ENCODE results near the gene SMC1A.

SMC1A gene

DNA sequence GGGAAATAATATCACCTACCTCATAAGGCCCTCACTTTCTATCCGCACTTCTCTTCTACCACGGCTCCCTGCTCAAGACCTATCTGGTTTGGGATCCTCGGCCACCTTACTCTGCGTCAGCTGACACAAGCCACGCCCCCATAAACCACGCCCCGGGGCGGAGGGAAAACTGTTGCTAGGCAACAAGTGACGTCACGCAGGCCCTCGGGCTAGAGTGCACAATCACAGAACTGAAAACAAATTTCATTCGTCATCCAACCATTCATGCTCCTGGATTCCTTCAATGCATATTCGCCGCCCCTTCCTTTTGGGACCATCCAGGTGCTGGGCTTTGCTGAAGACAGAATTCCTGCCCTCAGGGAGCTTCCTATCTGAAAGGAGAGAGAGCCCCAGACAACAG, 66.3 kb downstream of the SMC1A start:
- H3K36me3 ChIP-seq (ENCODE audit: control insufficient read depth in 2 of 2, insufficient read depth in 2 of 2, low read length in 2 of 2), result no peaks in the 10 kb centered on the region
- H3K27me3 ChIP-seq (ENCODE audit: control insufficient read depth in 2 of 2, insufficient read depth in 2 of 2, low read length in 2 of 2), result no peaks in the 10 kb centered on the region
- H3K4me1 ChIP-seq (ENCODE audit: control insufficient read depth in 2 of 2, insufficient read depth in 2 of 2, low read length in 2 of 2), result no peaks in the 10 kb centered on the region
- no peaks in the 10 kb centered on the region for H3K9me3 ChIP-seq (ENCODE audit: control insufficient read depth in 2 of 2, low read length in 2 of 2)
- no peak overlapping the region for H3K4me3 ChIP-seq (ENCODE audit: low read length in 2 of 2)
- no peak overlapping the region for H3K27ac ChIP-seq (ENCODE audit: low read depth in 2 of 2, low read length in 2 of 2)
- no peak overlapping the region for H3K9ac ChIP-seq (ENCODE audit: low read depth in 1 of 2, low read length in 2 of 2)

DNA sequence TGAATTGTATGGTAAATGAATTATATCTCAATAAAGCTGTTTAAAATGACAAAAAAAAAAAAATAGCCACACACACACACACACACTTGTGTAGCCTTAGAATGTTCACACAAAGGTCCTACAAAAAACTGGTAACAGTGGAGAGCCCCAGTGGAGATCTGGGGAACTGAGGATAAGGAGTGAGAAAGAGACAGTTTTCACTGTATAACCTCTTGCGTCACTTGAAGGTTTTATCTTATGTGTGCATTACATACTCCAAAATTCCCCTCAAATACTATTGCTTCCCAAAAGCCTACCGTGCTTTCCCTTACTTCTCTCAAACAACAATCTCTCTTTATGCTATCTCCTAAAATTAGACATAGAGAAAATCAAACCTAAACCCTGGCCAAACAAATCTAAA, 67.8 kb downstream of the SMC1A start:
- no peak overlapping the region for H3K4me3 ChIP-seq (ENCODE audit: low read length in 2 of 2)
- H3K36me3 ChIP-seq (ENCODE audit: control insufficient read depth in 2 of 2, insufficient read depth in 2 of 2, low read length in 2 of 2), result no peaks in the 10 kb centered on the region
- H3K9me3 ChIP-seq (ENCODE audit: control insufficient read depth in 2 of 2, low read length in 2 of 2), result no peaks in the 10 kb centered on the region
- H3K9ac ChIP-seq (ENCODE audit: low read depth in 1 of 2, low read length in 2 of 2), result no peak overlapping the region
- H3K27ac ChIP-seq (ENCODE audit: low read depth in 2 of 2, low read length in 2 of 2), result no peak overlapping the region
- no peaks in the 10 kb centered on the region for H3K4me1 ChIP-seq (ENCODE audit: control insufficient read depth in 2 of 2, insufficient read depth in 2 of 2, low read length in 2 of 2)
- no peaks in the 10 kb centered on the region for H3K27me3 ChIP-seq (ENCODE audit: control insufficient read depth in 2 of 2, insufficient read depth in 2 of 2, low read length in 2 of 2)

DNA sequence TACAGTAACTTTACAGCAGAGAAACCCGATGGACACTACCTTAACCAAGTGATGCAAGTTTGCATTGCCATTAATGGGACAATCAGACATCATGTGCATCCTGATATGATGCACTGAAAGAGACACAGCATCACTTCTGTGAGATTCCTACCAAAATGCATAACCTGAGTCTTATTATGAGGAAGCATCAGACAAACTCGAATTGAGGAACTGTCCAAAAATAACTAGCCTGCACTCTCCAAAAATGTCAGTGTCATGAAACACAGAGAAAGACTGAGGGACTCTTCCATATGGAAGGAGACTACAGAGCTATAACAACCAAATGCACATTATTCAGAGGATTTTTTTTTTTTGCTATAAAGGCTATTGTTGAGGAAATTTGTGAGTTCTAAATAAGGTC, 74.5 kb downstream of the SMC1A start:
- Histone ChIP-seq H3K9ac (ENCODE audit: low read depth in 1 of 2, low read length in 2 of 2) (no peak overlapping the region), H3K27me3 (ENCODE audit: control insufficient read depth in 2 of 2, insufficient read depth in 2 of 2, low read length in 2 of 2) (no peaks in the 10 kb centered on the region), H3K4me3 (ENCODE audit: low read length in 2 of 2) (no peak overlapping the region), H3K27ac (ENCODE audit: low read depth in 2 of 2, low read length in 2 of 2) (no peak overlapping the region), H3K36me3 (ENCODE audit: control insufficient read depth in 2 of 2, insufficient read depth in 2 of 2, low read length in 2 of 2) (no peaks in the 10 kb centered on the region), H3K9me3 (ENCODE audit: control insufficient read depth in 2 of 2, low read length in 2 of 2) (peaks cover 0 to 4% of the 10 kb centered on the region in 2 donors), H3K4me1 (ENCODE audit: control insufficient read depth in 2 of 2, insufficient read depth in 2 of 2, low read length in 2 of 2) (no peaks in the 10 kb centered on the region)

DNA sequence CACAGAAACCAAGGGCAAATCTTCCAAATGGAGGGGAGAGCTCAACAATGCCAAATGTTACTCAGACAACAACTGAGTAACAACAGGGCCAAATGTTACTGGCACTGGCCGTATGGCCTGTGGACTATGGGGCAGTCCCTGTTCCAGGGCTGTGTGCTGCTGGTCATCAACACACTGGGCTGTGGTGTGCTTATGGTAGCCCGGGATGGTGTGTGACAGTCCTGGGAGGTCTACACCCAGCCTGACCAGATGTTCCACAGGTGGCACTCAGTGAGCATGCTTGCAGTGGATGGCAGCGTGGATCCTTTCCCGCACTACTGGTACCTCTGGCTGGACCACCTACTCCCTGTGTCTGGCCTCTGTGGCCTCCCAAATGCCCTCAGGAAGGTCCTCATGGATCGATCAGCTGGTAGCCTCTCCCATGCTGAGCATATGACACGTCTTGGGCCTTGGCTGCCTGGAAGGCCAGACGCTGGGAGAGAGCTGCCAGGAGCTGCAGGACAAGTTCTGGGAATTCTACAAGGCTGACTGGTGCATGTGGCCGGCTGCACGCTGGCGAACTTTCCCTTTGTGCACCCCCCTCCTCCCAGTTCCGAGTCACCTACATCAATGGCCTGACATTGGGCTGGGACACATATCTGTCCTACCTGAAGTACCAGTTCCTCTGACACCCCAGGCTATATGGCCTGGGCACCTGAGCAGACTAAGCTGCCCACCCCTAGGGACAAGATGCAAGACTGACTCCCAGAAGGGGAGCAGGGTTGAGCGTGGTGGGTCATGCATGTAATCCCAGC, 81.4 kb downstream of the SMC1A start:
- Histone ChIP-seq H3K36me3 (ENCODE audit: control insufficient read depth in 2 of 2, insufficient read depth in 2 of 2, low read length in 2 of 2) (no peaks in the 10 kb centered on the region), H3K27ac (ENCODE audit: low read depth in 2 of 2, low read length in 2 of 2) (no peak overlapping the region), H3K4me3 (ENCODE audit: low read length in 2 of 2) (no peak overlapping the region), H3K9me3 (ENCODE audit: control insufficient read depth in 2 of 2, low read length in 2 of 2) (peaks cover 0 to 4% of the 10 kb centered on the region in 2 donors), H3K4me1 (ENCODE audit: control insufficient read depth in 2 of 2, insufficient read depth in 2 of 2, low read length in 2 of 2) (no peaks in the 10 kb centered on the region), H3K9ac (ENCODE audit: low read depth in 1 of 2, low read length in 2 of 2) (no peak overlapping the region), H3K27me3 (ENCODE audit: control insufficient read depth in 2 of 2, insufficient read depth in 2 of 2, low read length in 2 of 2) (peaks cover 0 to 9% of the 10 kb centered on the region in 2 donors)

DNA sequence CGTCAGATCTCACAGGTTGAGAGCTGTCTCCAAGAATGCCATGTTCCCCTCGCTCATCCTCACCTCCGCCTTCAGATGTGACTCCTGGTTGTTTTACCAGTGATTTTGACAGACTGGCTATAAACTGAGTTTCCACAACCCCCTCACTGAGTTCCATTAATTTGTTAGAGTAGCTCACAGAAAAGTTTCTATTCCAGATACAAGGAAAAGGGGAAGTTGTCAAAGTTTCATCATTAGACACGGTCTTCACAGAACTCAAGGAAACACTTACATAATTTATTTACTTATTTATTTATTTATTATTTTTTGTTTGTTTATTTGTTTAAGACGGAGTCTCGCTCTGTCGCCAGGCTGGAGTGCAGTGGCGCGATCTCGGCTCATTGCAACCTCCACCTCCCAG, 85.4 kb downstream of the SMC1A start:
- no peak overlapping the region for H3K9ac ChIP-seq (ENCODE audit: low read depth in 1 of 2, low read length in 2 of 2)
- peaks cover 9% of the 10 kb centered on the region in 2 donors for H3K27me3 ChIP-seq (ENCODE audit: control insufficient read depth in 2 of 2, insufficient read depth in 2 of 2, low read length in 2 of 2)
- H3K4me3 ChIP-seq (ENCODE audit: low read length in 2 of 2), result no peak overlapping the region
- no peaks in the 10 kb centered on the region for H3K36me3 ChIP-seq (ENCODE audit: control insufficient read depth in 2 of 2, insufficient read depth in 2 of 2, low read length in 2 of 2)
- H3K9me3 ChIP-seq (ENCODE audit: control insufficient read depth in 2 of 2, low read length in 2 of 2), result no peaks in the 10 kb centered on the region
- no peak overlapping the region for H3K27ac ChIP-seq (ENCODE audit: low read depth in 2 of 2, low read length in 2 of 2)
- no peaks in the 10 kb centered on the region for H3K4me1 ChIP-seq (ENCODE audit: control insufficient read depth in 2 of 2, insufficient read depth in 2 of 2, low read length in 2 of 2)

DNA sequence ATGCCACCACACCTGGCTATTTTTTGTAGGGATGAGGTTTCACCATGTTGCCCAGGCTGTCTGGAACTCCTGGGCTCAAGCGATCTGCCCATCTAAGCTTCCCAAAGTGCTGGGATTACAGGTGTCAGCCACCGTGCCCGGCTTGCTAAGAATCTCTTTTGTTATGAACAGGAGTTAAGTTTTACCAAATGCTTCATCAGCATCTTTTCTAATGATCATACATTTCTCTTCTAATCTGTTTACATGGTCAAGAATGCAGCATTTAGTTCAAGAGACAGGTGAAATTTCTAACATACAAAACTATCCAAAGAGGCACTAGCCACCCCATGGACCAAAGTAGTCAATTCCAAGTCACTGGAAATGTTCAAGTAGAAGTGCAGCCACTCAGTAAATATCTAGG, 88.6 kb downstream of the SMC1A start:
- H3K4me3 ChIP-seq (ENCODE audit: low read length in 2 of 2), result no peak overlapping the region
- no peak overlapping the region for H3K9ac ChIP-seq (ENCODE audit: low read depth in 1 of 2, low read length in 2 of 2)
- H3K36me3 ChIP-seq (ENCODE audit: control insufficient read depth in 2 of 2, insufficient read depth in 2 of 2, low read length in 2 of 2), result no peaks in the 10 kb centered on the region
- H3K9me3 ChIP-seq (ENCODE audit: control insufficient read depth in 2 of 2, low read length in 2 of 2), result no peaks in the 10 kb centered on the region
- peaks cover 6 to 10% of the 10 kb centered on the region in 2 donors for H3K27me3 ChIP-seq (ENCODE audit: control insufficient read depth in 2 of 2, insufficient read depth in 2 of 2, low read length in 2 of 2)
- H3K4me1 ChIP-seq (ENCODE audit: control insufficient read depth in 2 of 2, insufficient read depth in 2 of 2, low read length in 2 of 2), result no peaks in the 10 kb centered on the region
- H3K27ac ChIP-seq (ENCODE audit: low read depth in 2 of 2, low read length in 2 of 2), result no peak overlapping the region

DNA sequence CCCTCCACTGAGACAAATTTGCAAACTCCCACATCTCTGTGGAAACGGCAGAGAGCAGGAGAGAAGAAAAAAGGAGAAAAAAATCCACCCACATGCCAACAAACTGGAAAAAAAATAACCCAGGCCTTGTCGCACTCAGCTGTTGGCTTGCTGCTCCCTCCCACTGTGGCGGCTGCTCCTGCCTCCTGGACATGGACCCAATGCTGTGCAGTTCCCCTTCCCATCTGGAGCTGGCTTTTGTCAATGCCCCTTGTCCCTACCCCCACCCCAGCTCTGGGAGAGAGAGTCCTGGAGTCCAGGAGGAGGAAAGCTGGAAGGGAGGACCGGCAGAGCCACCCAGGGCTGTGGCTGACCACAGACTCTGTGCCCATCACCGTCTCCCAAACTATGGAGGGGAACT, 90.2 kb downstream of the SMC1A start:
- Histone ChIP-seq H3K9ac (ENCODE audit: low read depth in 1 of 2, low read length in 2 of 2) (no peak overlapping the region), H3K27me3 (ENCODE audit: control insufficient read depth in 2 of 2, insufficient read depth in 2 of 2, low read length in 2 of 2) (peaks cover 8 to 10% of the 10 kb centered on the region in 2 donors), H3K36me3 (ENCODE audit: control insufficient read depth in 2 of 2, insufficient read depth in 2 of 2, low read length in 2 of 2) (no peaks in the 10 kb centered on the region), H3K4me3 (ENCODE audit: low read length in 2 of 2) (no peak overlapping the region), H3K4me1 (ENCODE audit: control insufficient read depth in 2 of 2, insufficient read depth in 2 of 2, low read length in 2 of 2) (no peaks in the 10 kb centered on the region), H3K27ac (ENCODE audit: low read depth in 2 of 2, low read length in 2 of 2) (no peak overlapping the region), H3K9me3 (ENCODE audit: control insufficient read depth in 2 of 2, low read length in 2 of 2) (no peaks in the 10 kb centered on the region)

DNA sequence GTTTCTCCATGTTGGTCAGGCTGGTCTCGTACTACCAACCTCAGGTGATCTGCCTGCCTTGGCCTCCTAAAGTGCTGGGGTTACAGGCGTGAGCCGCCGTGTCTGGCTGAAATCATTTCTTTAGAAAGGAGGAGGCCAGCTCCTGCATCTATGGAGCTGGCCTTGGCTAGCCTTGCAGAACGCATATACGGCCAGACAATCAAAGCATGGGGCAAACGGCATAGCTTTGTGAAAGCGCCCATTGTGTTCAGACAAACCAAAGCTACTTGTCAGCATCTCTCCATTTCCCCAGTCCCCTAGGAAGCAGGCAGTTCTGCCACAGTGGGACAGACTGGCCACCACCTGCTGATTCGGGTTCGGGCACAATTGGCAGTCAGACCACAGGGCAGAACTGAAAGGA, 92.1 kb downstream of the SMC1A start:
- no peaks in the 10 kb centered on the region for H3K36me3 ChIP-seq (ENCODE audit: control insufficient read depth in 2 of 2, insufficient read depth in 2 of 2, low read length in 2 of 2)
- no peak overlapping the region for H3K9ac ChIP-seq (ENCODE audit: low read depth in 1 of 2, low read length in 2 of 2)
- no peaks in the 10 kb centered on the region for H3K4me1 ChIP-seq (ENCODE audit: control insufficient read depth in 2 of 2, insufficient read depth in 2 of 2, low read length in 2 of 2)
- no peak overlapping the region for H3K4me3 ChIP-seq (ENCODE audit: low read length in 2 of 2)
- H3K9me3 ChIP-seq (ENCODE audit: control insufficient read depth in 2 of 2, low read length in 2 of 2), result no peaks in the 10 kb centered on the region
- H3K27me3 ChIP-seq (ENCODE audit: control insufficient read depth in 2 of 2, insufficient read depth in 2 of 2, low read length in 2 of 2), result peaks cover 17 to 22% of the 10 kb centered on the region in 2 donors
- no peak overlapping the region for H3K27ac ChIP-seq (ENCODE audit: low read depth in 2 of 2, low read length in 2 of 2)

DNA sequence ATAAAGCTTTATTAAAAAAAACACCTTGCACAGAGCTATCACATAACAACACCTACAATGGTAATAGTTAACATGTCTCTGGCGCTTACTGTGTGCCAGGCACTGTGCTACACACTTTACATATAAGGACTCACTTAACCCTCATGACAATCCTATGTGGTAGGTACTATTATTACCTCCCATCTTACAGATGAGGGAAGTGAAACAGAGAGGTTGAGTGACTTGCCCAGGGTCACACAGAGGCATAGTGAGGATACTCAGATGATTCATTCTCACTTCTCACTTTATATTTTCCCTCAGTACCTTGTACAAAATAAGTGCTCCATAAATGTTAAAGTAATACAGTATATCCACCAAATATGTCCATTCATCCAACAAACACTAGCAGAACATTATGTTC, 97.7 kb downstream of the SMC1A start:
- peaks cover 0 to 4% of the 10 kb centered on the region in 2 donors for H3K4me1 ChIP-seq (ENCODE audit: control insufficient read depth in 2 of 2, insufficient read depth in 2 of 2, low read length in 2 of 2)
- no peaks in the 10 kb centered on the region for H3K9me3 ChIP-seq (ENCODE audit: control insufficient read depth in 2 of 2, low read length in 2 of 2)
- no peak overlapping the region for H3K27ac ChIP-seq (ENCODE audit: low read depth in 2 of 2, low read length in 2 of 2)
- no peaks in the 10 kb centered on the region for H3K36me3 ChIP-seq (ENCODE audit: control insufficient read depth in 2 of 2, insufficient read depth in 2 of 2, low read length in 2 of 2)
- H3K27me3 ChIP-seq (ENCODE audit: control insufficient read depth in 2 of 2, insufficient read depth in 2 of 2, low read length in 2 of 2), result peaks cover 35 to 38% of the 10 kb centered on the region in 2 donors
- H3K4me3 ChIP-seq (ENCODE audit: low read length in 2 of 2), result no peak overlapping the region
- H3K9ac ChIP-seq (ENCODE audit: low read depth in 1 of 2, low read length in 2 of 2), result no peak overlapping the region
